ENCODE data around the gene WNT6.

- TF ChIP-seq POLR2A (IDR thresholded peaks at IDR 0.05), result no peak
- no peak for TF ChIP-seq CTCF (IDR thresholded peaks at IDR 0.05 in 4 of 5, conservative IDR thresholded peaks at IDR 0.05 in 1 of 5)
Measured at GRCh38 chr2:218896501-218897393, 37.1 kb downstream of the WNT6 start.

Data from gastrocnemius medialis (tissue), 4 donors.